HL-60 (cell line): Measurements from ENCODE around the gene CBLL1.

Experiments used
- CTCF ChIP-seq: IDR thresholded peaks from one replicate; pipeline ENCODE4 v1.5.1; 2011; ENCODE audit warnings: low read length, control low read depth, inconsistent platforms; ENCODE audit not compliant: insufficient read depth
- POLR2AphosphoS5 ChIP-seq: IDR thresholded peaks from 2 replicates; pipeline ENCODE4 v1.6.1; 2012; ENCODE audit warnings: low read depth

DNA sequence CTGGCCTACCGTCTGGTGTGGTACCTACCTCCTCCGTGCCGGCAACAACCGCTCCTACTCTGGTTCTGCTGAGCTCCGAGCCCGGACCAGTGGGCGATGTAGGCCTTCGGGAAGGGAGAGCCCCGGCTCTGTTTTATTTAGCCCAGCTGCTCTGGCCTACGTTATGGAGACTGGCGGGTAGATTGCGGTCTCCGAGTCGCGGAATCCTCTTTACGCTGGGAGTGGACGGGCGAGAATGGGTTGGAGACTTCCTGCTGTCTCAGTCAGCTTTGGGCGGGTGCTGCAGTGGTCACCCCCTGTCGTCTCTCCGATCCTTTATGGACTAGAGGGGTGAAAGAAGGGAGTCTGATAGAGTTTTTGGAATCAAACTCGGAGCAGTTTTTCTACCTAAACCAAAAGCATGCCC lies 406 bp downstream of the CBLL1 start:
- TF ChIP-seq CTCF: no peak
- no peak for TF ChIP-seq POLR2AphosphoS5
